Right lobe of liver (tissue), 4 donors: ENCODE data around the gene C1QTNF1.

Experiments
- POLR2A ChIP-seq: fragments of 450-650 bp; IDR thresholded peaks from one replicate; pipeline ENCODE4 v1.6.1; 2017; ENCODE audit warnings: antibody characterized with exemption, mild to moderate bottlenecking
- TF ChIP-seq, protein P1 (sequence below), 4 donors: fragments of 200-600 bp in 3 of 4; fragments of 450-650 bp in 1 of 4; IDR thresholded peaks; one replicate each; pipeline versions ENCODE4 v1.5.1 to v1.8.0; 2016 to 2022; ENCODE audit warnings: antibody characterized with exemption in 4 of 4, mild to moderate bottlenecking in 2 of 4
- donor health status: DM: no; HTN: no; CAD: no.
- donor health status: DM: no; HTN: no; CAD: no.
- donor health status: DM: no; HTN: yes; CAD: no.

- TF ChIP-seq, protein P1, sequence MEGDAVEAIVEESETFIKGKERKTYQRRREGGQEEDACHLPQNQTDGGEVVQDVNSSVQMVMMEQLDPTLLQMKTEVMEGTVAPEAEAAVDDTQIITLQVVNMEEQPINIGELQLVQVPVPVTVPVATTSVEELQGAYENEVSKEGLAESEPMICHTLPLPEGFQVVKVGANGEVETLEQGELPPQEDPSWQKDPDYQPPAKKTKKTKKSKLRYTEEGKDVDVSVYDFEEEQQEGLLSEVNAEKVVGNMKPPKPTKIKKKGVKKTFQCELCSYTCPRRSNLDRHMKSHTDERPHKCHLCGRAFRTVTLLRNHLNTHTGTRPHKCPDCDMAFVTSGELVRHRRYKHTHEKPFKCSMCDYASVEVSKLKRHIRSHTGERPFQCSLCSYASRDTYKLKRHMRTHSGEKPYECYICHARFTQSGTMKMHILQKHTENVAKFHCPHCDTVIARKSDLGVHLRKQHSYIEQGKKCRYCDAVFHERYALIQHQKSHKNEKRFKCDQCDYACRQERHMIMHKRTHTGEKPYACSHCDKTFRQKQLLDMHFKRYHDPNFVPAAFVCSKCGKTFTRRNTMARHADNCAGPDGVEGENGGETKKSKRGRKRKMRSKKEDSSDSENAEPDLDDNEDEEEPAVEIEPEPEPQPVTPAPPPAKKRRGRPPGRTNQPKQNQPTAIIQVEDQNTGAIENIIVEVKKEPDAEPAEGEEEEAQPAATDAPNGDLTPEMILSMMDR (IDR thresholded peaks at IDR 0.05), result no peak
- TF ChIP-seq POLR2A, result no peak
These were observed 12.2 kb downstream of the C1QTNF1 start for GRCh38 chr17:79036181-79036580.
